Measurements from ENCODE around the gene KRTAP12-4.

GRCh38 chr21:44648557-44649311 lies 5.7 kb downstream of the KRTAP12-4 start:
- TF ChIP-seq GLIS3 (CRISPR knock-in tag; IDR thresholded peaks at IDR 0.05) (no peak), ISL1 (CRISPR knock-in tag; IDR thresholded peaks at IDR 0.05) (no peak), PATZ1 (CRISPR knock-in tag; IDR thresholded peaks at IDR 0.05; ENCODE audit: borderline replicate concordance) (no peak), ZC3H10 (CRISPR knock-in tag; IDR thresholded peaks at IDR 0.05) (no peak), CSRNP3 (CRISPR knock-in tag; IDR thresholded peaks at IDR 0.05) (no peak), ZNF70 (CRISPR knock-in tag; IDR thresholded peaks at IDR 0.05) (no peak), ARNTL (CRISPR knock-in tag; IDR thresholded peaks at IDR 0.05; ENCODE audit: borderline replicate concordance, low read depth) (no peak), ZNF8 (CRISPR knock-in tag; IDR thresholded peaks at IDR 0.05) (no peak), CREB5 (CRISPR knock-in tag; IDR thresholded peaks at IDR 0.05; ENCODE audit: low read depth) (no peak), ZFP3 (CRISPR knock-in tag; IDR thresholded peaks at IDR 0.05) (no peak), RARB (CRISPR knock-in tag; IDR thresholded peaks at IDR 0.05) (no peak)
